Right lobe of liver (tissue), 4 donors: ENCODE data around the gene ZNF362.

ENCODE experiments used
- POLR2A ChIP-seq: fragments of 450-650 bp; IDR thresholded peaks from one replicate; pipeline ENCODE4 v1.6.1; 2017; ENCODE audit warnings: antibody characterized with exemption, mild to moderate bottlenecking
- TF ChIP-seq, protein P1 (sequence below), 4 donors: fragments of 200-600 bp in 3 of 4; fragments of 450-650 bp in 1 of 4; IDR thresholded peaks; one replicate each; pipeline versions ENCODE4 v1.5.1 to v1.8.0; 2016 to 2022; ENCODE audit warnings: antibody characterized with exemption in 4 of 4, mild to moderate bottlenecking in 2 of 4
- donor health status: DM: no; HTN: no; CAD: no.
- donor health status: DM: no; HTN: no; CAD: no.
- donor health status: DM: no; HTN: yes; CAD: no.

GRCh38 chr1:33338440-33339211, 82.3 kb downstream of the ZNF362 start:
- TF ChIP-seq, protein P1, sequence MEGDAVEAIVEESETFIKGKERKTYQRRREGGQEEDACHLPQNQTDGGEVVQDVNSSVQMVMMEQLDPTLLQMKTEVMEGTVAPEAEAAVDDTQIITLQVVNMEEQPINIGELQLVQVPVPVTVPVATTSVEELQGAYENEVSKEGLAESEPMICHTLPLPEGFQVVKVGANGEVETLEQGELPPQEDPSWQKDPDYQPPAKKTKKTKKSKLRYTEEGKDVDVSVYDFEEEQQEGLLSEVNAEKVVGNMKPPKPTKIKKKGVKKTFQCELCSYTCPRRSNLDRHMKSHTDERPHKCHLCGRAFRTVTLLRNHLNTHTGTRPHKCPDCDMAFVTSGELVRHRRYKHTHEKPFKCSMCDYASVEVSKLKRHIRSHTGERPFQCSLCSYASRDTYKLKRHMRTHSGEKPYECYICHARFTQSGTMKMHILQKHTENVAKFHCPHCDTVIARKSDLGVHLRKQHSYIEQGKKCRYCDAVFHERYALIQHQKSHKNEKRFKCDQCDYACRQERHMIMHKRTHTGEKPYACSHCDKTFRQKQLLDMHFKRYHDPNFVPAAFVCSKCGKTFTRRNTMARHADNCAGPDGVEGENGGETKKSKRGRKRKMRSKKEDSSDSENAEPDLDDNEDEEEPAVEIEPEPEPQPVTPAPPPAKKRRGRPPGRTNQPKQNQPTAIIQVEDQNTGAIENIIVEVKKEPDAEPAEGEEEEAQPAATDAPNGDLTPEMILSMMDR (IDR thresholded peaks at IDR 0.05), result no peak
- TF ChIP-seq POLR2A, result peak; percentile 75
